H1 (cell line): ENCODE data around the gene TRIM71.

Experiments
- E2F6 ChIP-seq: IDR thresholded peaks from 2 replicates; pipeline ENCODE4 v1.6.1; 2012; ENCODE audit warnings: inconsistent platforms
- GTF2F1 ChIP-seq: IDR thresholded peaks from 2 replicates; pipeline ENCODE4 v1.6.1; 2012; ENCODE audit warnings: low read depth, low read length, improper control_type of control experiment, borderline replicate concordance
- TAF1 ChIP-seq: IDR thresholded peaks from 2 replicates; pipeline ENCODE4 v1.6.1; 2011; ENCODE audit warnings: mild to moderate bottlenecking, low read depth, low read length
- YY1 ChIP-seq: IDR thresholded peaks from 2 replicates; pipeline ENCODE4 v1.6.1; 2011; ENCODE audit warnings: low read depth, mild to moderate bottlenecking, low read length
- TF ChIP-seq, protein P1 (sequence below): IDR thresholded peaks from 2 replicates; pipeline ENCODE4 v1.6.1; 2012; ENCODE audit warnings: low read length, inconsistent platforms

DNA sequence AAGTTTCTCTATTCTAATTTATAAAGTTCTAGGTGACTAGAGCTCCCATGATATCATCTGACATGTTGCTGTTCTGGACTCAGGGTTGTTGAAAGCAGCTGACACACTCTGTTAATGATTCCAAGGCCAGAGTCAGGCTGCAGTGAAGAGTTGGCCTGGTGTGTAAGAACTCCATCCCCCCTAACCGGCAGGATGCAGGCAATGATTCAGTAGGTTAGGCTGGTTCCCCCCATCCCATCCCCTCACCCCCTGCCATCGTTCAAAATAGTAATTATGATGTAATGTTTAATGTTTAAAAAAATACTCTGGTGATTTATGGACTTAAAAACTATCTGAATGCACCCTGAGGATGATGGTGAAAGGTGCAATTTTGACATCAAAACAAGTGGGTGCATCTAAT, 4.6 kb upstream of the TRIM71 start:
- no peak for TF ChIP-seq E2F6
- no peak for TF ChIP-seq YY1
- TF ChIP-seq, protein P1, sequence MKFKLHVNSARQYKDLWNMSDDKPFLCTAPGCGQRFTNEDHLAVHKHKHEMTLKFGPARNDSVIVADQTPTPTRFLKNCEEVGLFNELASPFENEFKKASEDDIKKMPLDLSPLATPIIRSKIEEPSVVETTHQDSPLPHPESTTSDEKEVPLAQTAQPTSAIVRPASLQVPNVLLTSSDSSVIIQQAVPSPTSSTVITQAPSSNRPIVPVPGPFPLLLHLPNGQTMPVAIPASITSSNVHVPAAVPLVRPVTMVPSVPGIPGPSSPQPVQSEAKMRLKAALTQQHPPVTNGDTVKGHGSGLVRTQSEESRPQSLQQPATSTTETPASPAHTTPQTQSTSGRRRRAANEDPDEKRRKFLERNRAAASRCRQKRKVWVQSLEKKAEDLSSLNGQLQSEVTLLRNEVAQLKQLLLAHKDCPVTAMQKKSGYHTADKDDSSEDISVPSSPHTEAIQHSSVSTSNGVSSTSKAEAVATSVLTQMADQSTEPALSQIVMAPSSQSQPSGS, result no peak
- no peak for TF ChIP-seq GTF2F1
- no peak for TF ChIP-seq TAF1
